Stimulated activated effector memory CD8-positive, alpha-beta T cell treated with anti-CD3 and anti-CD28 coated beads, Interleukin-12 subunit alpha, Interleukin-12 subunit beta, amount 100 ng/mL, for 72 hours (primary cell): ENCODE measurements around the gene CRAMP1.
A peak's percentile ranks its signal among the peaks of the same experiment; 100 is the strongest.

ENCODE experiments used
- ATAC-seq: fragments of 150-1000 bp; cut with Tn5 transposase; 2 replicates; pipeline ENCODE4 v1.10.0; 2021
- DNase-seq, 2 donors: peaks; one replicate each; pipeline ENCODE4 v3.0.0; 2021 to 2022; ENCODE audit warnings: low spot score in 2 of 2
- H3K27ac Mint-ChIP-seq: one replicate; pipeline ENCODE4 v1.8.0; 2022; ENCODE audit warnings: mild to moderate bottlenecking, mixed read lengths
- H3K36me3 Mint-ChIP-seq: one replicate; pipeline ENCODE4 v1.8.0; 2022; ENCODE audit warnings: mild to moderate bottlenecking, mixed read lengths
- H3K4me1 Mint-ChIP-seq: one replicate; pipeline ENCODE4 v1.8.0; 2022; ENCODE audit warnings: mixed read lengths
- H3K4me3 Mint-ChIP-seq: one replicate; pipeline ENCODE4 v1.8.0; 2022; ENCODE audit warnings: mild to moderate bottlenecking, mixed read lengths
- H3K9me3 Mint-ChIP-seq: one replicate; pipeline ENCODE4 v1.8.0; 2022; ENCODE audit warnings: mixed read lengths

Gene CRAMP1

DNA sequence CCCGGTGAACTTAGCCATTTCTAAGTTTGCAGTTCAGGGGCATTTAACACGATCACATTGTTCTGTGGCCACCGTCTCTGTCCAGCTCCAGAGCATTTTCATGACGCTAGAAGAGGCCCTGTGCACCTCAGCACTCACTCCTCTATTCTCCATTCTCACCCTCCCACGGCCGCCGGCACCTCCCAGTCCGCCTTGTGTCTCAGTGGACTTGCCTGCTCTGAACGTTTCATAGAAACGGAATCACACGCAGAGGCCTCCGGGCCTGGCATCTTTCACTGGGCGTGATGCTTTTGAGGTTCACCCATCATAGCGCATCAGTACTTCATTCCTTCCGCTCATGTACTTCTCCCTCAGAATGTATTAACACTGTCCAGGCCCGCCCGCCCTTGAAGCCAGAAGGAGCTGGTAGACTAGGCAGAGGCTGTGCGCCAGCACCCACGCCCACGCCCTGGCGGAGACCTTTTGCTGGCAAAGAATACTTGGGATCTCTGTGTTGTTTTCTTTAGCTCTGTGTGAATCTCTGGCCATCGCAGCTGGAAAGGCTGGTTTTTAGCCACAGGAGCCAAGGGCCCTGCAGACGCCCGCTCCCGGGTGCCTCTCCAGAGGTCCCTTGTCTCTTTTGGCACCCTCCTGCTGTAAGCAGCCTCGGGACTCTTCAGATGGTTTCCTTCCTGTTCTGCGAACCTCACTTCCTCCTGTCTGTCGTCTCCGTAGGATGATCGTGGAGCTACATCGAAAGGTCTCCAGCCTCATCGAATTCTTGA lies 42.5 kb downstream of the CRAMP1 start:
- Mint-ChIP-seq H3K4me3 (no peak overlapping the region), H3K27ac (no peak overlapping the region), H3K9me3 (no peaks in the 10 kb centered on the region), H3K36me3 (peaks cover 69% of the 10 kb centered on the region), H3K4me1 (peaks cover 23% of the 10 kb centered on the region)
- DNase-seq (no peak), ATAC-seq (no peak)

DNA sequence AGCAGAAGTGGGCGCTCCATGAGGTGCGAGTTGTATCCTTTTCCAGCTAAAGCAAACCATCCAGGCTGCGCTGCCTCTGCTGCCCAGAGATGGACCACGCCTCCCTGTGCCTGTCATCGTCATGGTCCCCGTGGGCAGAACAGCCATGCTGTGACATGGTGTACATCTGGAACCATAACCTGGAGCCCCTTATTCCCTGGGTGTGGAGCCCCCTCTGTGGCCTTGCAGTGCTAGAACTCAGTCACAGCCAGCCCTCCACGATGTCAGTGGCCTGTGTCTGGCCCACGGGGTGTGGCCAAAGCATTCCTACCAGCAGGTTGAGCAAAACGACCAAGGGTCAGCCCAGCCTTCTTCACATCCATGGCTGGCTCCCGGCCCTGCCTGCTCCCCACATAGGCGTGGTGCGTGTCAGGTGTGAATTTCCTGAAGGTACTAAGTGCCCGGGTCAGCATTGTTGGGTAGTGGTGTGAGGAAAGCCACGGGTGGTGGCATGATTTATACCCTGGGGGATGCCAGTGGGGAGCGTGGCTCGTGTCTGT lies 43.2 kb downstream of the CRAMP1 start:
- H3K9me3 Mint-ChIP-seq, result no peaks in the 10 kb centered on the region
- H3K4me1 Mint-ChIP-seq, result peaks cover 23% of the 10 kb centered on the region
- H3K36me3 Mint-ChIP-seq, result peaks cover 75% of the 10 kb centered on the region
- no peak for ATAC-seq
- no peak overlapping the region for H3K4me3 Mint-ChIP-seq
- no peak for DNase-seq
- H3K27ac Mint-ChIP-seq, result no peak overlapping the region

DNA sequence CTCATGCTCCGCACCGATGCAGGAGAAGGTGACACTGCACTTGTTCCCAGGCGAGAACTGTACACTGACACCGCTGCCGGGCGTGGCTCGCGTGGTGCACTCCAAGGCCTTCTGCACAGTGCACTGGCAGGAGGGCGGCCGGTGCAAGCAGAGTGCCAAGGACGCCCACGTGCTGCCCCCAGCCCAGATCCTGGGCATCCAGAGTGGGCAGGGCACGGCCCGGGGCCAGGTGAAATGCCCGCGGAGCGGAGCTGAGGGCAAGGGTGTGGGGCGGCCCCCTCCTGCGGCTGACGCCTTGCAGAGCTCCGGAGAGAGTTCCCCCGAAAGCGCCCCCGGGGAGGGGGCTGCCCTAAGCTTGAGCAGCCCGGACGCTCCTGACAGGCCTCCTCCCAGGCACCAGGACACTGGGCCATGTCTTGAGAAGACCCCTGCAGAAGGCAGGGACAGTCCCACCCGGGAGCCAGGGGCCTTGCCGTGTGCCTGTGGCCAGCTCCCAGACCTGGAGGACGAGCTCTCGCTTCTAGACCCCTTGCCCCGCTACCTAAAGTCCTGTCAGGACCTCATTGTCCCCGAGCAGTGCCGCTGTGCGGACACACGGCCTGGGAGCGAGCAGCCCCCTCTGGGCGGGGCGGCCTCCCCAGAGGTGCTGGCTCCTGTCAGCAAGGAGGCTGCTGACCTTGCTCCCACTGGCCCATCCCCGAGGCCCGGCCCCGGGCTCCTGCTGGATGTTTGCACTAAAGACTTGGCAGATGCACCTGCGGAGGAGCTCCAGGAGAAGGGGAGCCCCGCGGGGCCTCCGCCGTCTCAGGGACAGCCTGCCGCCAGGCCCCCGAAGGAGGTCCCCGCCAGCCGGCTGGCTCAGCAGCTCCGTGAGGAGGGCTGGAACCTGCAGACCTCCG lies 44.0 kb downstream of the CRAMP1 start:
- H3K9me3 Mint-ChIP-seq, result no peaks in the 10 kb centered on the region
- H3K4me1 Mint-ChIP-seq, result peaks cover 16% of the 10 kb centered on the region
- H3K27ac Mint-ChIP-seq, result no peak overlapping the region
- no peak overlapping the region for H3K4me3 Mint-ChIP-seq
- ATAC-seq (no peak), DNase-seq (no peak)
- H3K36me3 Mint-ChIP-seq, result peaks cover 76% of the 10 kb centered on the region

DNA sequence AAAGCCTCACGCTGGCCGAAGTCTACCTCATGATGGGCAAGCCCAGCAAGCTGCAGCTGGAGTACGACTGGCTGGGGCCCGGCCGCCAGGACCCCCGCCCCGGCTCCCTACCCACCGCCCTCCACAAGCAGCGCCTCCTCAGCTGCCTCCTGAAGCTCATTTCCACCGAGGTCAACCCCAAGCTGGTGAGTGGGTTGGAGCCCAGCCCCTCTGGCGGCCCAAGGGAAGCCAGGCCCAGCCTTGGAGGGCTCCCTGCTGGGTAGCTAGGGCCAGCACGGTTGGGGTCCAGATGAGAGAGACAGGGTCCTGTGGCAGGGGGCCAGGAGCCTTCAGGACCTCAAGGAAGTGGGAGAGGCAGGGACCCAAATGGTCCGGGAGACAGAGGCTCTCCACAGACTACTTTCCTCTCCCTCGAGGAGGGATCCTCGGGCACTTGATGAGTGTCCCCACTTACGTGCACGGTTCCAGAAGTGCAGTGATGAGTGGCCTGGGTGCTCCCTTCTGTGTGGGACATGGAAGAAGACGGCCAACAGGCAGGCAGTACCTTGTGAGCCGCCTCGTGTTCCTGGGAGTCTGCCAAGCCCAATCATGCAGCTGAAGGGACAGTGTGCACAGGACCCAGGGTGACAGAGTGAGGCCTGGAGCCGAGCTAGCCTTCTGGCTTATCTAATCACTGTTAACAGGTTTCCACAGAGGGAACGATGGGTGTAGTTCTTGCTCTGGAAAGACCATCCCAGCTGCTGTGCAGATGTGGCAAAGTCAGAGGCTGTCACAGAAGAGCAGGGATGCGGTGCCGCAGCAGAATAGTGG lies 44.9 kb downstream of the CRAMP1 start:
- Mint-ChIP-seq H3K27ac (no peak overlapping the region), H3K4me3 (no peak overlapping the region)
- DNase-seq, result no peak

DNA sequence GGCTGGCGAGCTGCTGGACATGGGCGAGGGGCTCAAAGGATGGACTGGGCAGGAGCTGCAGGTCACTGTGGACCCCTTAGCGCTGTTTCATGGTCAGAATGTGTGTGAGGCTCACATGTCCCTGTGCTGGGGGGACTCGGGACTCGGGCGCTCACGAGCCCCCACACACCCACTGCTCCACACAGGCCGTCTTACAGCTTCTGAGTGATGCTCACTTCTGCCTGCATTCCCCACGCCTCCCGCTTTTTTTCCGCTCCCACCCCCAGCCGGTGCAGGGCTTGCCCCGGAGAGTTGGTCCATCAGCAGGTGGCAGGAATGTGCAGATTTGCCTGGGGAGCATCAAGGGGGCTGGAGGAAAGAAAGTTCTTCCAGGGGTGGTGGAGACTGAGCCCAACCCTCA lies 45.7 kb downstream of the CRAMP1 start:
- Mint-ChIP-seq H3K9me3 (no peaks in the 10 kb centered on the region), H3K27ac (peak overlapping the region; percentile 50), H3K36me3 (peaks cover 74% of the 10 kb centered on the region), H3K4me1 (peaks cover 7% of the 10 kb centered on the region), H3K4me3 (no peak overlapping the region)
- ATAC-seq (no peak), DNase-seq (no peak)

More for the DNA sequence above, 44.9 kb downstream of the CRAMP1 start:
- Mint-ChIP-seq H3K4me1 (peaks cover 8% of the 10 kb centered on the region), H3K36me3 (peaks cover 74% of the 10 kb centered on the region), H3K9me3 (no peaks in the 10 kb centered on the region)
- ATAC-seq, result no peak

DNA sequence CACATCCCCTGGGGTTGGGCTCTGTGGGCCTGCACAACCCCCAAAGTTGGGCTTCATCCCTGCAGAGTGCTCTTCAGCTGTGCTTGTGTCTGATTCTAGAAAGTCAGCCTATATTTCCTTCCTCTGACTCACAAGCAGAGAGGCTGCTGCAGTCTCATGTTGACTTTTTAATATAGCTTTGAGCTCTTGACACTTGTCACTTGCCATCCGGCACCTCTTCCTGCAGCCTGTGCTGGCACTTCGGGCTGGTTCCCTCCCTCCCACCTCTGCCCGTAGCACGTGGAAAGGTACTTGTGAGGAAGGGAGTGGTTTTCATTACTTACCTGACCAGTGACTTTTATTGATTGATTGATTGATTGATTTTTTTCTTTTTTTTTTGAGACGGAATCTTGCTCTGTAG lies 46.9 kb downstream of the CRAMP1 start:
- Mint-ChIP-seq H3K4me3 (no peak overlapping the region), H3K4me1 (peaks cover 7% of the 10 kb centered on the region), H3K27ac (no peak overlapping the region), H3K9me3 (no peaks in the 10 kb centered on the region), H3K36me3 (peaks cover 74% of the 10 kb centered on the region)
- ATAC-seq (no peak), DNase-seq (no peak)

DNA sequence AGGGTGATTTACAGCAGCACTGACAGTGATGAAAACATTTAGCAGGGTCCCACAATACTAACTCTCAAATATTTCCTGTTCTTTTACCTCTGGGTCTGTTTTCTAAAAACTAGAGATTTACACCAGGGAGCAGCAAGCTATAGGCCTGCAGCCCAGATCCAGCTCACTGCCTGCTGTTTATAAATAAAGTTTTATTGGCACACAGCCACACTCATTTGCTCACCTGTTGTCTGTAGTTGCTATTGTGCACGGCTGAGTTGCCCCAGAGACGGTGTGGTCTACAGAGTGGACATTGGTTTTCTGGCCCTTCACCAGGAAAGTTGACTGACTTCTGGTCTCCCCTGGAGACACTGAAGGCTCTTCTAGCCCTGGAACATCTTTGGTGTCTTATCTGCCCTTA lies 49.7 kb downstream of the CRAMP1 start:
- H3K36me3 Mint-ChIP-seq, result peaks cover 60% of the 10 kb centered on the region
- H3K4me3 Mint-ChIP-seq, result no peak overlapping the region
- no peak overlapping the region for H3K27ac Mint-ChIP-seq
- H3K9me3 Mint-ChIP-seq, result no peaks in the 10 kb centered on the region
- DNase-seq, result no peak
- peaks cover 7% of the 10 kb centered on the region for H3K4me1 Mint-ChIP-seq
- no peak for ATAC-seq

DNA sequence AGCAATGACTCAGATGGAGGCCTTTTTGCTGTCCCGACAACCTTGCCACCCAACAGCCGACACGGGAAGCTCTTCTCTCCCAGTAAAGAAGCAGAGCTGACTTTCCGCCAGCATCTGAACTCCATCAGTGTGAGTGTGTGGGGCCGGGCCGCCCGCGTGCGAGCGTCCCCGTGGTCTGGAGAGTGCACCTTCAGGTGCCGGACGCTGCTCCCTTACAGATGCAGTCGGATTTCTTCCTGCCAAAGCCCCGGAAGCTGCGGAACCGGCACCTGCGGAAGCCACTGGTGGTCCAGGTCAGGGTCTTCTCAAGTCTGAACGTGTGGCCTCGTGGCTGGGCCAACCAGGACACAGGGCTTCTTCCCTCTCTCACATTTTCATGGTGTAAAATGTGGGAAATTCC lies 50.4 kb downstream of the CRAMP1 start:
- DNase-seq, result no peak
- Mint-ChIP-seq H3K9me3 (no peaks in the 10 kb centered on the region), H3K36me3 (peaks cover 60% of the 10 kb centered on the region), H3K27ac (no peak overlapping the region), H3K4me1 (peaks cover 7% of the 10 kb centered on the region), H3K4me3 (no peak overlapping the region)
- no peak for ATAC-seq

DNA sequence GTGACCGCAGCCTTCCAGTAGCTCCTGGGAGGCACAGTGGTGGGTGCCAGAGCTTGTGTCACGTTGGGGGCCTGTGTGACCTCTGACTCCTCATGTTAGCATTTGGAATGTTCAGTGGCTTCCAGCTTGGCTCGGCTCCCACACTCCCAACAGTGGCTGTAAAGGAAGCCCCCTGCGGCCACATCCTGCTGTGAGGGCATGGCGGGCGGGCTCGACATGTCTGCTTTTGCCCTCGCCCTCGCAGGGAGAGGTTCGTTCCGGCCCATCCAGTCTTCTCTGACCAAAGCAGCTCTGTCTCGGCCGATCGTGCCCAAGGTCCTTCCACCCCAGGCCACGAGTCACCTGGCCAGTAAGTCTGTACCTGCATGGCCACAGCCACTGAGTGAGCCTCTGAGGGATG lies 53.7 kb downstream of the CRAMP1 start:
- no peak for DNase-seq
- H3K4me1 Mint-ChIP-seq, result no peaks in the 10 kb centered on the region
- no peak overlapping the region for H3K27ac Mint-ChIP-seq
- peaks cover 61% of the 10 kb centered on the region for H3K36me3 Mint-ChIP-seq
- ATAC-seq, result no peak
- H3K9me3 Mint-ChIP-seq, result no peaks in the 10 kb centered on the region
- no peak overlapping the region for H3K4me3 Mint-ChIP-seq

DNA sequence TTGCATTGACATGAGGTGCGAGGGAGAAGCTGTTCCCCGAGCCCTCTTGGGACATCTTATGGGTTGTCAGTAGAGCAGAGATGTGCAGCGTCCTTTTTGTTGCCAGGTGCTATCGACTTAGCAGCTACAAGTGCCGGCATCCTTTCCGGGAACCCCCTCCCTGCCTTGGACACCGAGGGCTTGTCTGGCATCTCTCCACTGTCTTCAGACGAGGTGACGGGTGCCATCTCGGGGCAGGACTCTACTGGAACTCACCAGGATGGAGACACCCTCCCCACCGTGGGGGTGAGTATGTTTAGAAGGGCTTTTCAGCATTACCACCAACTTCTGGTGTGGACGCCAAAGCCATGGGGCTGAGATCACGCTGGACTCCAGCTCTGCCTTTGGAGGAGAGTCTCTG lies 54.2 kb downstream of the CRAMP1 start:
- Mint-ChIP-seq H3K36me3 (peaks cover 64% of the 10 kb centered on the region), H3K27ac (no peak overlapping the region), H3K4me1 (no peaks in the 10 kb centered on the region), H3K4me3 (no peak overlapping the region), H3K9me3 (no peaks in the 10 kb centered on the region)
- ATAC-seq (no peak), DNase-seq (no peak)

DNA sequence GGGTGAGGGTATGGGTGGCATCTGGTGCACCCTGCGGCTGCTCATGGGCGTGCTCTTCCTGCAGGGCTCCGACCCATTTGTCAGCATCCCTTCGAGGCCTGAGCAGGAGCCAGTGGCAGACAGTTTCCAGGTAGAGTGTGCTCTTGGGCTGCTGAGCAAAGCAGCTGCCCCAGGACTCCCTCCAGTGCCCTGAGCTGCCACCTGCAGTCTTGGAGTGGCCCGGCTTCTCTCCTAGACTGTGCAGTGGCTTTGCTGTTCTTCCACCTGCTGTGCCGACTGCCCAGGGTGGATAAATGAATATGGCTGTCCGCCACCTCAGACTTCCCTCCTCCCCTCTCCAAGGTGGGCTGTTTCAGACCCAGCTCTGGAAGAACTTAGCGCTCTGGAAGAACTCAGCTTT lies 55.1 kb downstream of the CRAMP1 start:
- Mint-ChIP-seq H3K4me3 (no peak overlapping the region), H3K4me1 (no peaks in the 10 kb centered on the region), H3K9me3 (no peaks in the 10 kb centered on the region), H3K27ac (no peak overlapping the region), H3K36me3 (peaks cover 56% of the 10 kb centered on the region)
- peak; percentile 24 for ATAC-seq
- no peak for DNase-seq

DNA sequence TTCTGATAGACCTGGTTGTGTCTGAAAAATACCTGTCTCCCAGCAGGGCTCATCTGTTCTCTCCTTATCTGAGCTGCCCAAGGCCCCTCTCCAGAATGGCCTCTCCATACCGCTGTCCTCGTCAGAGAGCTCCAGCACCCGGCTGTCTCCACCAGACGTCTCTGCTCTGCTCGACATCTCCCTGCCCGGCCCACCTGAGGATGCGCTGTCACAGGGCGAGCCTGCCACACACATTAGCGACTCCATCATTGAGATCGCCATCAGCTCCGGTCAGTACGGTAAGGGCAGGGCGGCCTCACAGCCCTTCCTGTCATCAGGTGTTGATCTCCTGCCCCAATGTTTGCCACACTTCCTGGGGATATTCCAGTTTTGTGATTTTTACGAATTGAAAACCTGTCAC lies 55.8 kb downstream of the CRAMP1 start:
- Mint-ChIP-seq H3K4me1 (no peaks in the 10 kb centered on the region), H3K9me3 (no peaks in the 10 kb centered on the region), H3K4me3 (no peak overlapping the region), H3K36me3 (peaks cover 53% of the 10 kb centered on the region), H3K27ac (no peak overlapping the region)
- ATAC-seq (no peak), DNase-seq (no peak)

DNA sequence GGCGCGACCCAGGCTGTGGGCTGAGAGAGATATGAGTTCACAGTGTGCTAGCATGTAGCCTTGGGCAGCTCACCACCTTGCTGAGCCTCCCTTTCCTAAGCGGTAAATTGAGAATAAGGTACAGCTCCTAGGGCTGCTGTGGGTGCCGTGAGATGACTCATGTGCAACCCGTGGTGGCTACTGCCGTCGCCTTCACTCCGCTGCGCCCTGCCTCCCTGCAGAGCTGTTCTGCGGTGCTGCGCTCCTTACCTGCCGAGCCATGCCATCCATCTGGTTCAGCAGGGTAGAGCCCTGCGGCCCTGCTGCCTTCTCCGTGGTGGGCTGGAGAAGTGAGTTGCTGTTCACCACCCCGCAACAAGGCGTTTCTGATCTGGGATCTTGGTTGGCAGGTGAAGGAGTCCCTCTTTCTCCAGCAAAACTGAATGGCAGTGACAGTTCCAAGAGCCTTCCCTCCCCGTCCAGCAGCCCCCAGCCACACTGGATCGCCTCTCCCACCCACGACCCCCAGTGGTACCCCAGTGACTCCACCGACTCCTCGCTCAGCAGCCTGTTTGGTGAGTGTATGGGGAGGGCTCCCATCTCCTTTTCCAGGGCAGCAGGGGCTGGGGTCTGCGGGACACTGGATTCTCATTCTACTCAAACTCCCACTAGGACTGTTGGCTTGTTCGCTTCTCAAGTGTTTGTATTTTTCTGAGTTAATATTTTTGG lies 56.6 kb downstream of the CRAMP1 start:
- H3K9me3 Mint-ChIP-seq, result no peaks in the 10 kb centered on the region
- DNase-seq (no peak), ATAC-seq (no peak)
- no peak overlapping the region for H3K27ac Mint-ChIP-seq
- no peak overlapping the region for H3K4me3 Mint-ChIP-seq
- H3K4me1 Mint-ChIP-seq, result no peaks in the 10 kb centered on the region
- peaks cover 53% of the 10 kb centered on the region for H3K36me3 Mint-ChIP-seq

DNA sequence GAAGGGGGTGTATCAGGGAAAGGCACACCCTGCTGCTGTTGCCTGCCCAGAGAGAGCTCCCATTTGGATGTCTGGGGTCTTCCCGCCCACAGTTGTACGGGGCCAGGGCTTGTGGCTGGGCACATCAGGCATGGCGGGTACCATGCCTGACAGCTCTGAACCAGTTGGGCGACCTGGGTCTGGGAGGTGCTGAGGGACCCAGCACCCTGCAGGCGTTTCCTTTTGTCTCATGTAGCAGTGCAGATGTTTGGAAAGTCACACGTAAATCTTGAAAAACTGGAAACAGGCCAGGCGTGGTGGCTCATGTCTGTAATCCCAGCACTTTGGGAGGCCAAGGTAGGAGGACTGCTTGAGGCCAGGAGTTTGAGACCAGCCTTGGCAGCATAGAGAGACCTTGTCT lies 57.5 kb downstream of the CRAMP1 start:
- ATAC-seq (no peak), DNase-seq (no peak)
- Mint-ChIP-seq H3K4me1 (no peaks in the 10 kb centered on the region), H3K36me3 (peaks cover 52% of the 10 kb centered on the region), H3K4me3 (no peak overlapping the region), H3K9me3 (no peaks in the 10 kb centered on the region), H3K27ac (no peak overlapping the region)

DNA sequence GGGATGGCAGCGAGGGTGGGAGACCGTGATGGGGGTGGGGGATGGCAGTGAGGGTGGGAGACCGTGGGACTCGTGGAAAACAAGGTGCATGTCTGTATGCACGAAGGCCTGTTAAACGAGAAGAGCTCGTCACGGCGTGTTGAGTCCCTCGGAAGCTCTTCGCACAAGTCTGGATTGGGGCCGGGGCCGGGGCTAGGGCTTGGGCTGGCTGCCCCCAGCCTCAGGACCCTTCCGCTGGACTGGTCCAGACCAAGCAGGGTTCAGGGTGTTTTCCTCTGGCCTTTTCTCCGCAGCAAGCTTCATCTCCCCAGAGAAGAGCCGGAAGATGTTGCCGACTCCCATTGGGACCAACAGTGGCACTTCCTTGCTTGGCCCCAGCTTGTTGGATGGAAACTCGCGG lies 58.2 kb downstream of the CRAMP1 start:
- ATAC-seq, result no peak

More for the DNA sequence above, 58.2 kb downstream of the CRAMP1 start:
- no peak overlapping the region for H3K27ac Mint-ChIP-seq
- no peaks in the 10 kb centered on the region for H3K4me1 Mint-ChIP-seq
- H3K9me3 Mint-ChIP-seq, result no peaks in the 10 kb centered on the region
- peaks cover 59% of the 10 kb centered on the region for H3K36me3 Mint-ChIP-seq
- no peak overlapping the region for H3K4me3 Mint-ChIP-seq
- no peak for DNase-seq
